Memory B cell (primary cell): ENCODE results near the gene MEF2B.

Experiments
- ATAC-seq: fragments of 150-1000 bp; cut with Tn5 transposase; 2 replicates; pipeline ENCODE4 v1.10.0; 2021; ENCODE audit warnings: low read depth, mild to moderate bottlenecking, moderate library complexity
- DNase-seq, 2 donors: peaks; one replicate each; pipeline ENCODE4 v3.0.0; 2022; ENCODE audit warnings: low spot score in 2 of 2
- H3K27ac Mint-ChIP-seq: one replicate; pipeline ENCODE4 v1.8.0; 2022; ENCODE audit warnings: mild to moderate bottlenecking, moderate library complexity, mixed read lengths
- H3K27me3 Mint-ChIP-seq: one replicate; pipeline ENCODE4 v1.8.0; 2022; ENCODE audit warnings: mixed read lengths
- H3K36me3 Mint-ChIP-seq: one replicate; pipeline ENCODE4 v1.8.0; 2022; ENCODE audit warnings: mild to moderate bottlenecking, mixed read lengths
- H3K4me1 Mint-ChIP-seq: one replicate; pipeline ENCODE4 v1.8.0; 2022; ENCODE audit warnings: mixed read lengths
- H3K4me3 Mint-ChIP-seq: one replicate; pipeline ENCODE4 v1.8.0; 2022; ENCODE audit warnings: mild to moderate bottlenecking, moderate library complexity, mixed read lengths
- H3K9me3 Mint-ChIP-seq: one replicate; pipeline ENCODE4 v1.8.0; 2022; ENCODE audit warnings: mixed read lengths

Gene MEF2B

GRCh38 chr19:19098703-19099632 lies 71.1 kb downstream of the MEF2B start:
- no peak overlapping the region for H3K4me3 Mint-ChIP-seq
- DNase-seq (no peak), ATAC-seq (no peak)
- peaks cover 7% of the 10 kb centered on the region for H3K4me1 Mint-ChIP-seq
- H3K9me3 Mint-ChIP-seq = no peaks in the 10 kb centered on the region
- peaks cover 13% of the 10 kb centered on the region for H3K36me3 Mint-ChIP-seq
- H3K27me3 Mint-ChIP-seq = no peaks in the 10 kb centered on the region
- no peak overlapping the region for H3K27ac Mint-ChIP-seq

- peaks cover 13% of the 10 kb centered on the region for H3K36me3 Mint-ChIP-seq
- no peaks in the 10 kb centered on the region for H3K9me3 Mint-ChIP-seq
- ATAC-seq = no peak
- H3K27me3 Mint-ChIP-seq = no peaks in the 10 kb centered on the region
- no peak overlapping the region for H3K4me3 Mint-ChIP-seq
- no peak for DNase-seq
- no peak overlapping the region for H3K27ac Mint-ChIP-seq
- H3K4me1 Mint-ChIP-seq = peaks cover 11% of the 10 kb centered on the region
These were observed 71.9 kb downstream of the MEF2B start for GRCh38 chr19:19098084-19098702.

- H3K4me3 Mint-ChIP-seq = no peak overlapping the region
- ATAC-seq (no peak), DNase-seq (no peak)
- H3K36me3 Mint-ChIP-seq = peaks cover 13% of the 10 kb centered on the region
- peaks cover 12% of the 10 kb centered on the region for H3K4me1 Mint-ChIP-seq
- no peaks in the 10 kb centered on the region for H3K9me3 Mint-ChIP-seq
- H3K27ac Mint-ChIP-seq = no peak overlapping the region
- H3K27me3 Mint-ChIP-seq = no peaks in the 10 kb centered on the region
These were observed 73.1 kb downstream of the MEF2B start for GRCh38 chr19:19096641-19097627.

- ATAC-seq = no peak
- DNase-seq = no peak
- no peak overlapping the region for H3K27ac Mint-ChIP-seq
- no peak overlapping the region for H3K4me3 Mint-ChIP-seq
- peaks cover 13% of the 10 kb centered on the region for H3K36me3 Mint-ChIP-seq
- H3K9me3 Mint-ChIP-seq = no peaks in the 10 kb centered on the region
- peaks cover 12% of the 10 kb centered on the region for H3K4me1 Mint-ChIP-seq
- H3K27me3 Mint-ChIP-seq = no peaks in the 10 kb centered on the region
These were observed 74.4 kb downstream of the MEF2B start for GRCh38 chr19:19095691-19096090.
